Measurements from ENCODE around the gene SF3A1.

- no peak for TF ChIP-seq CTBP1 (IDR thresholded peaks at IDR 0.05; ENCODE audit: borderline replicate concordance)
- no peak for TF ChIP-seq PKNOX1 (IDR thresholded peaks at IDR 0.05)
- TF ChIP-seq ELF4 (IDR thresholded peaks at IDR 0.05), result no peak
- 0 out of 2 replicates have a peak, but pooled peaks have one; percentile 43 for TF ChIP-seq L3MBTL2 (conservative IDR thresholded peaks at IDR 0.05)
- TF ChIP-seq TARDBP (IDR thresholded peaks at IDR 0.05), result no peak
- no peak for TF ChIP-seq SP1 (IDR thresholded peaks at IDR 0.05)
- TF ChIP-seq LEF1 (IDR thresholded peaks at IDR 0.05; ENCODE audit: borderline replicate concordance), result no peak
- TF ChIP-seq BHLHE40 (IDR thresholded peaks at IDR 0.05; ENCODE audit: borderline replicate concordance), result no peak
- no peak for TF ChIP-seq FOXK2 (IDR thresholded peaks at IDR 0.05)
- TF ChIP-seq FOXM1 (IDR thresholded peaks at IDR 0.05; ENCODE audit: borderline replicate concordance), result no peak
- TF ChIP-seq FOXA1 (IDR thresholded peaks at IDR 0.05), result no peak
Measured at GRCh38 chr22:30396871-30397655, 40.4 kb upstream of the SF3A1 start, which contains the start of gene SEC14L2.
